OCI-LY7 (cell line): ENCODE measurements around the gene ZBTB21. TPM values are rescaled to one million over a fixed set of nuclear protein-coding genes. Genes with fewer than 3 reads are reported as not detected.

ENCODE experiments used
- Bru-seq: library from RNA; stranded (reverse); fragments of 400-500 nt; gene quantifications from one replicate; lab custom pipeline; 2021; lab: Mats Ljungman, UMichigan
- BruChase-seq, 2 experiments: library from RNA; stranded (reverse); fragments of 400-500 nt; gene quantifications; one replicate each; lab custom pipeline; 2021; lab: Mats Ljungman, UMichigan
- BruUV-seq: library from RNA; stranded (reverse); fragments of 400-500 nt; replicated peaks from 2 replicates; lab custom pipeline; 2021; lab: Mats Ljungman, UMichigan
- CTCF ChIA-PET: fragments of 300-600 bp; sonication (Branson Sonifier 250); formaldehyde crosslinking; loops from one replicate; lab custom pipeline; 2022; ENCODE audit warnings: antibody characterized with exemption; ENCODE audit not compliant: unreplicated experiment; lab: Charles Lee
- POLR2A ChIA-PET: fragments of 300-600 bp; sonication (Branson Sonifier 250); formaldehyde crosslinking; loops from one replicate; lab custom pipeline; 2022; ENCODE audit warnings: antibody characterized with exemption; lab: Charles Lee
- DNase-seq: peaks from one replicate; pipeline ENCODE4 v3.0.0-alpha.2; 2015; ENCODE audit warnings: low spot score
- H2AFZ ChIP-seq: fragments of 200-600 bp; sonication (generic), shearing (Covaris generic); 2 replicates; pipeline ENCODE4 v1.6.1; 2014; ENCODE audit warnings: mild to moderate bottlenecking, antibody characterized with exemption, low read length, moderate library complexity
- H3K27ac ChIP-seq: fragments of 200-600 bp; sonication (generic); 2 replicates; pipeline ENCODE4 v1.5.1; 2014; ENCODE audit warnings: mixed run types, low read depth, mild to moderate bottlenecking, moderate library complexity, low read length, inconsistent platforms; ENCODE audit not compliant: poor library complexity, severe bottlenecking
- H3K36me3 ChIP-seq: fragments of 200-600 bp; sonication (generic); 2 replicates; pipeline ENCODE4 v1.6.1; 2014; ENCODE audit warnings: mild to moderate bottlenecking, antibody characterized with exemption, low read length, moderate library complexity, mixed read lengths; ENCODE audit not compliant: insufficient read depth
- H3K4me1 ChIP-seq: fragments of 200-600 bp; sonication (generic); 2 replicates; pipeline ENCODE4 v1.5.1; 2014; ENCODE audit warnings: mild to moderate bottlenecking, low read length; ENCODE audit not compliant: insufficient read depth, poor library complexity, severe bottlenecking
- H3K4me2 ChIP-seq: fragments of 200-600 bp; sonication (generic); 2 replicates; pipeline ENCODE4 v1.6.1; 2014; ENCODE audit warnings: mild to moderate bottlenecking, low read length
- H3K4me3 ChIP-seq: fragments of 200-600 bp; sonication (generic); 2 replicates; pipeline ENCODE4 v1.5.1; 2014; ENCODE audit warnings: mild to moderate bottlenecking, low read depth, low read length; ENCODE audit not compliant: poor library complexity, severe bottlenecking
- H3K79me2 ChIP-seq: fragments of 200-600 bp; sonication (generic); 2 replicates; pipeline ENCODE4 v1.6.1; 2016; ENCODE audit warnings: low read depth, mild to moderate bottlenecking, low read length, moderate library complexity, mixed read lengths; ENCODE audit not compliant: insufficient read depth
- H3K9me2 ChIP-seq: fragments of 200-600 bp; sonication (generic); 2 replicates; pipeline ENCODE4 v1.6.1; 2016; ENCODE audit warnings: mild to moderate bottlenecking, low read length, mixed read lengths; ENCODE audit not compliant: insufficient read depth
- H3K9me3 ChIP-seq: fragments of 200-600 bp; sonication (generic); 2 replicates; pipeline ENCODE4 v1.6.1; 2014; ENCODE audit warnings: mild to moderate bottlenecking, mixed run types, low read length, mixed read lengths
- H4K20me1 ChIP-seq: fragments of 200-600 bp; sonication (generic); 2 replicates; pipeline ENCODE4 v1.6.1; 2014; ENCODE audit warnings: mild to moderate bottlenecking, antibody characterized with exemption, low read length, moderate library complexity, mixed read lengths; ENCODE audit not compliant: insufficient read depth
- CTCF ChIP-seq: fragments of 200-600 bp; sonication (generic); conservative IDR thresholded peaks from 2 replicates; pipeline ENCODE4 v1.5.1; 2014; ENCODE audit warnings: mild to moderate bottlenecking, antibody characterized with exemption, low read length, moderate library complexity, mixed read lengths
- EZH2phosphoT487 ChIP-seq: fragments of 200-600 bp; sonication (generic); IDR thresholded peaks from 2 replicates; pipeline ENCODE4 v1.6.1; 2018; ENCODE audit warnings: low read depth, borderline replicate concordance, mild to moderate bottlenecking, mixed run types, antibody characterized with exemption, low read length, moderate library complexity, mixed read lengths
- intact Hi-C: fragments of 100-400 bp; cut with micrococcal nuclease; formaldehyde crosslinking; loops from one replicate; pipeline ENCODE4 v1.10.0; 2022; ENCODE audit not compliant: unreplicated experiment
- long read RNA-seq: library from polyadenylated mRNA; stranded (forward); transcript quantifications from one replicate; pipeline ENCODE4 v2.0.0, GENCODE V29; 2022
- total RNA-seq, 2 experiments: library from RNA; depleted of rRNA in 1 of 2; stranded (reverse); fragments of >200 nt in 1 of 2; shearing (Covaris generic) in 1 of 2; gene quantifications; 2 replicates each; pipeline ENCODE4 v1.2.3, GENCODE V29; 2014 to 2022

The ZBTB21 gene
- total RNA-seq (2014; rRNA removed; shearing (Covaris generic)) (10.0 and 12.4 TPM in 2 replicates), total RNA-seq (2022) (19.6 and 22.6 TPM in 2 replicates), Bru-seq, nascent RNA (percentile 79 among the genes with signal in this experiment), BruChase-seq, experiment 1, labeled RNA remaining after a 6-hour chase (percentile 69 among the genes with signal in this experiment), BruChase-seq, experiment 2, labeled RNA remaining after a 2-hour chase (percentile 88 among the genes with signal in this experiment)
- long read RNA-seq, full-length matches to known transcripts: 8 of 10 reads
- long read RNA-seq, partial matches to known transcripts: 0 of 10 reads
- long read RNA-seq, other reads (novel, unspliced or antisense): 2 of 10 reads

DNA sequence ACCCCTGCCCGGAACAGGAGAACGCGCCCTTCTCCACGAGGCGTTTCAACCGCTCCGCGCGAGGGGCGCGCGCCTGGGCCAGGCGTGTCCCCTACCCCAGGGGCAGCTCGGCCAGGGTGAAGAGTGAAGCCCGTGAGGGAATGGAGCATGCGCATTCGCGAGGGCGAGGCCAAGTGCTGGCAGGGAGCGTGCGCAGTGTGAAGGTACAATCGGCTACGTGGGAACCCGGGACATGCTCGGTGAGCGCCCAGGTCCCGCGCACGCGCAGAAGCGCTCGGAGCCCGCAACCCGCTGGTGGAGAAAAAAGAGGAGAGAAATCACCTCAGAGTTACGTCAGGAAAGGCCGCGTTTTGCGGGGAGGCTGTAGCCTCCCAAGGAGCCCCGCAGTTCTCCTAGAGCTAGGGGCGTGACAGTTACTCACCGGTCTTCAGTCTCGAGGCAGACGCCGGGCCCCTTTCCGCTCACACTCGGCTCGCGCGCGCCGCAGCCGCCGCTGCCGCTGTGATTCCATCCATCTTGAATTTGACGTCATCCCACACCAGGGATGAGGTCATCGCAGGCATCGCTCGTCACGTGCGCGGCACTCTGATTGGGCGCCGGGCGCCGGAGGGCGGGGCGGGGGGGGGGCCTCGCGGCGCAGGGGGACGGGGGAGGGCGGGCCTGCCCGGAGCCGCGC, at the start of gene ZBTB21:
TSS of gene ZBTB21 (minus strand) at position 530 of the 676 bp plus-strand sequence. CDS start 16,265 bp downstream, outside the sequence.
- H3K79me2 ChIP-seq: peaks cover 7% of the 10 kb centered on the region; the same call in 1 of the 2 replicates
- peak within 1 kb of the TSS; percentile 49 for H2AFZ ChIP-seq
- DNase-seq: peak; percentile 98
- BruUV-seq: no TSS peak
- no peaks in the 10 kb centered on the region for H3K9me3 ChIP-seq
- peak within 1 kb of the TSS; percentile 79 for H3K4me3 ChIP-seq
- H3K9me2 ChIP-seq: no peaks in the 10 kb centered on the region
- intact Hi-C loops: loop anchor here (1.0 to 5.0 kb wide), 8 partner anchors 21 to 223 kb away; partner anchors contain the start of gene PRDM15
- peak within 1 kb of the TSS; percentile 82 for H3K4me2 ChIP-seq
- CTCF ChIA-PET: interaction anchor here (0.5 to 1.0 kb wide), 2 partner anchors 27 to 98 kb away, joined by 4 to 11 read pairs; no protein-coding TSS in a partner anchor
- peaks cover 16% of the 10 kb centered on the region for H3K36me3 ChIP-seq
- H3K27ac ChIP-seq: peak within 1 kb of the TSS; percentile 65
- H3K4me1 ChIP-seq: peaks cover 38% of the 10 kb centered on the region
- H4K20me1 ChIP-seq: no peaks in the 10 kb centered on the region
- POLR2A ChIA-PET: interaction anchor here (0.6 to 1.3 kb wide), 5 partner anchors 11 to 147 kb away, joined by 3 read pairs; no protein-coding TSS in a partner anchor
- TF ChIP-seq CTCF (no peak), EZH2phosphoT487 (no peak)

GRCh38 chr21:42059721-42060120, 49.6 kb upstream of the ZBTB21 start:
- no peaks in the 10 kb centered on the region for H3K36me3 ChIP-seq
- no peak for DNase-seq
- peaks cover 3% of the 10 kb centered on the region; the same call in 1 of the 2 replicates for H3K79me2 ChIP-seq
- CTCF ChIA-PET: no interaction called here
- no peaks in the 10 kb centered on the region for H3K9me3 ChIP-seq
- no peak overlapping the region for H3K27ac ChIP-seq
- no peak overlapping the region for H2AFZ ChIP-seq
- H3K4me1 ChIP-seq: peaks cover 48% of the 10 kb centered on the region
- H3K4me3 ChIP-seq: no peak overlapping the region
- intact Hi-C loops: loop anchor here (5.0 to 10.0 kb wide), 3 partner anchors 173 to 635 kb away; partner anchors contain the start of gene MX1
- no peak for TF ChIP-seq CTCF
- no peak for TF ChIP-seq EZH2phosphoT487
- H3K4me2 ChIP-seq: no peak overlapping the region
- POLR2A ChIA-PET: no interaction called here
- H3K9me2 ChIP-seq: no peaks in the 10 kb centered on the region
- H4K20me1 ChIP-seq: no peaks in the 10 kb centered on the region
- no TSS peak for BruUV-seq
